HepG2 (cell line): ENCODE measurements around the gene ATG2B. TPM values are rescaled to one million over a fixed set of nuclear protein-coding genes. Genes with fewer than 3 reads are reported as not detected.

Experiments used
- CAMTA2 ChIP-seq: sonication (generic); formaldehyde crosslinking; IDR thresholded peaks from 2 replicates; pipeline ENCODE4 v1.4.0; 2020; ENCODE audit warnings: mild to moderate bottlenecking, missing genetic modification reagents, borderline replicate concordance
- GABPB1 ChIP-seq: IDR thresholded peaks from 2 replicates; pipeline ENCODE4 v1.6.1; 2016; ENCODE audit warnings: mild to moderate bottlenecking, missing genetic modification reagents, moderate library complexity, missing compliant biosample characterization
- HDAC6 ChIP-seq: fragments of 200-600 bp; sonication (generic); IDR thresholded peaks from 2 replicates; pipeline ENCODE4 v1.7.0; 2017; ENCODE audit warnings: mild to moderate bottlenecking, antibody characterized with exemption, low read length, low read depth
- PBX3 ChIP-seq: sonication (generic); formaldehyde crosslinking; IDR thresholded peaks from 2 replicates; pipeline ENCODE4 v1.8.1; 2023; ENCODE audit warnings: missing genetic modification reagents, inconsistent platforms, borderline replicate concordance
- ZFP36 ChIP-seq: fragments of 150-350 bp; IDR thresholded peaks from 2 replicates; pipeline ENCODE4 v1.6.1; 2018; ENCODE audit warnings: borderline replicate concordance, low read length, low read depth; ENCODE audit not compliant: partially characterized antibody
- ZNF318 ChIP-seq: sonication (generic); formaldehyde crosslinking; IDR thresholded peaks from 2 replicates; pipeline ENCODE4 v1.4.0; 2020; ENCODE audit warnings: mild to moderate bottlenecking, missing genetic modification reagents
- ZNF331 ChIP-seq: sonication (generic); formaldehyde crosslinking; IDR thresholded peaks from 2 replicates; pipeline ENCODE4 v1.4.0; 2020; ENCODE audit warnings: missing genetic modification reagents
- ZNF687 ChIP-seq: sonication (generic); formaldehyde crosslinking; IDR thresholded peaks from 2 replicates; pipeline ENCODE4 v1.5.1; 2020; ENCODE audit warnings: mild to moderate bottlenecking, missing genetic modification reagents, moderate library complexity
- polyA plus RNA-seq, 8 experiments: library from polyadenylated mRNA; depleted of rRNA in 3 of 8; stranded (reverse) in 7 of 8; unstranded in 1 of 8; fragments of >200 nt; fragmentation: Illumina TruSeq in 4 of 8; extraction: Trizol in 4 of 8; gene quantifications; 2 replicates each; pipeline versions ENCODE4 v1.2.1 to v1.2.3, GENCODE V29; 2011 to 2016; ENCODE audit warnings: low read depth in 4 of 8, missing spikeins in 1 of 8, mixed read lengths in 1 of 8; ENCODE audit not compliant: insufficient read depth in 1 of 8
- total RNA-seq, 5 experiments: library from RNA; depleted of rRNA; stranded (reverse); fragments of >200 nt; fragmentation: Illumina TruSeq; extraction: Trizol; gene quantifications; 2 replicates each; pipeline ENCODE4 v1.2.3, GENCODE V29; 2016; ENCODE audit warnings: low read depth in 1 of 5
- TF ChIP-seq, protein P1 (sequence below): sonication (generic); formaldehyde crosslinking; IDR thresholded peaks from 2 replicates; pipeline ENCODE4 v1.4.0; 2020; ENCODE audit warnings: missing genetic modification reagents
- TF ChIP-seq, protein P2 (sequence below): sonication (generic); formaldehyde crosslinking; IDR thresholded peaks from 2 replicates; pipeline ENCODE4 v1.8.1; 2023; ENCODE audit warnings: mild to moderate bottlenecking, moderate library complexity, missing genetic modification reagents

Gene ATG2B
- total and polyA plus RNA-seq, 2 of the 13 experiments (the other 11 are each of a cell fraction or from before 2014, with no cell fraction given), result 7.4 to 7.5 TPM

GRCh38 chr14:96391293-96392118 lies 28.4 kb upstream of the ATG2B start (continued):
- TF ChIP-seq GABPB1 (peak; percentile 38; the same call in 1 of the 2 replicates), HDAC6 (no peak), ZNF318 (CRISPR knock-in tag) (no peak), ZNF687 (CRISPR knock-in tag) (peak; percentile 90), ZNF331 (CRISPR knock-in tag) (peak; percentile 13; the same call in 1 of the 2 replicates), ZFP36 (no peak), PBX3 (CRISPR knock-in tag) (no peak), CAMTA2 (CRISPR knock-in tag) (0 out of 2 replicates have a peak, but pooled peaks have one; percentile 68)
- TF ChIP-seq, protein P1, sequence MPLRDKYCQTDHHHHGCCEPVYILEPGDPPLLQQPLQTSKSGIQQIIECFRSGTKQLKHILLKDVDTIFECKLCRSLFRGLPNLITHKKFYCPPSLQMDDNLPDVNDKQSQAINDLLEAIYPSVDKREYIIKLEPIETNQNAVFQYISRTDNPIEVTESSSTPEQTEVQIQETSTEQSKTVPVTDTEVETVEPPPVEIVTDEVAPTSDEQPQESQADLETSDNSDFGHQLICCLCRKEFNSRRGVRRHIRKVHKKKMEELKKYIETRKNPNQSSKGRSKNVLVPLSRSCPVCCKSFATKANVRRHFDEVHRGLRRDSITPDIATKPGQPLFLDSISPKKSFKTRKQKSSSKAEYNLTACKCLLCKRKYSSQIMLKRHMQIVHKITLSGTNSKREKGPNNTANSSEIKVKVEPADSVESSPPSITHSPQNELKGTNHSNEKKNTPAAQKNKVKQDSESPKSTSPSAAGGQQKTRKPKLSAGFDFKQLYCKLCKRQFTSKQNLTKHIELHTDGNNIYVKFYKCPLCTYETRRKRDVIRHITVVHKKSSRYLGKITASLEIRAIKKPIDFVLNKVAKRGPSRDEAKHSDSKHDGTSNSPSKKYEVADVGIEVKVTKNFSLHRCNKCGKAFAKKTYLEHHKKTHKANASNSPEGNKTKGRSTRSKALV (CRISPR knock-in tag), result peak; percentile 42; the same call in 1 of the 2 replicates
- TF ChIP-seq, protein P2, sequence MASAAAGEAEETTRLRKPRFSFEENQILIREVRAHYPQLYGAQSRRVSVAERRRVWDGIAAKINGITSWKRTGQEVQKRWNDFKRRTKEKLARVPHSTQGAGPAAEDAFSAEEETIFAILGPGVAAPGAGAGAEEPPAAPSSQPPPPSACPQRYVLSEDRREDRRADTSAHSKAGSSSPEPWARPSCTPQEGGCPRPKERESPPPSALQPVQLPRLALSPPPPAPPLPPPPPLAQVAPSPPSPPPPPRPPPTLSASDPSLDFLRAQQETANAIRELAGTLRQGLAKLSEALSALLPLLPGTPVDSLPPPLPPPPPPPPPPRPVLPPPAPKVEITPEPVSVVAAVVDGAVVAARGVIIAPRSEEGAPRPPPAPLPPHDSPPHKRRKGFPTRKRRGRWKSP (CRISPR knock-in tag), result peak; percentile 82
